Measurements from ENCODE around the gene AIG1.

DNA sequence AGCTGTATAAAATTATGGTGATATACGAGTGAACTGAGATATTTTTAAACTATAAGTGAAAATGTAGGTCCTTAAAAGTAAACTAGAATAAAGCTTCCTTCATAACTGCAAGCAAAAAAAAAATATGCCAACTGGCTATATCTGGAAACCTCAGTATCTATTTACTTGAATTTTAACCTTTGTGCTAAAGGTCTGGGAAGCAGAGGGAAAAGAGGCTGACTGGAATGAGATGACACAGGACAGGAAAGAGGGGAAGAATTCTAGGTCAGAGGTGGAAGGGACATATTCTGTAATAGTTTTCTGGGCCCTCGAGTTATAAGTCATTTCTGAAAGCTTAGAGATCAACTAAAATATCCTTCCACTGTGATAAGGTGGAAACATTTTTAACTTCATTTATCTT is 46.8 kb downstream of the AIG1 start:
- TF ChIP-seq, protein P1, sequence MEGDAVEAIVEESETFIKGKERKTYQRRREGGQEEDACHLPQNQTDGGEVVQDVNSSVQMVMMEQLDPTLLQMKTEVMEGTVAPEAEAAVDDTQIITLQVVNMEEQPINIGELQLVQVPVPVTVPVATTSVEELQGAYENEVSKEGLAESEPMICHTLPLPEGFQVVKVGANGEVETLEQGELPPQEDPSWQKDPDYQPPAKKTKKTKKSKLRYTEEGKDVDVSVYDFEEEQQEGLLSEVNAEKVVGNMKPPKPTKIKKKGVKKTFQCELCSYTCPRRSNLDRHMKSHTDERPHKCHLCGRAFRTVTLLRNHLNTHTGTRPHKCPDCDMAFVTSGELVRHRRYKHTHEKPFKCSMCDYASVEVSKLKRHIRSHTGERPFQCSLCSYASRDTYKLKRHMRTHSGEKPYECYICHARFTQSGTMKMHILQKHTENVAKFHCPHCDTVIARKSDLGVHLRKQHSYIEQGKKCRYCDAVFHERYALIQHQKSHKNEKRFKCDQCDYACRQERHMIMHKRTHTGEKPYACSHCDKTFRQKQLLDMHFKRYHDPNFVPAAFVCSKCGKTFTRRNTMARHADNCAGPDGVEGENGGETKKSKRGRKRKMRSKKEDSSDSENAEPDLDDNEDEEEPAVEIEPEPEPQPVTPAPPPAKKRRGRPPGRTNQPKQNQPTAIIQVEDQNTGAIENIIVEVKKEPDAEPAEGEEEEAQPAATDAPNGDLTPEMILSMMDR (IDR thresholded peaks at IDR 0.05; ENCODE audit: low read length): no peak
- no peak for TF ChIP-seq EZH2 (IDR thresholded peaks at IDR 0.05; ENCODE audit: borderline replicate concordance, low read length)

All from OCI-LY1 (cell line).